ENCODE measurements around the gene CSKMT.
"Not testable (repeated sequence)": the region's sequence is repeated elsewhere in the genome, so short reads cannot be mapped to it uniquely, and the experiment has no call there.

Gene CSKMT

GRCh38 chr11:62675415-62675814 is 10.3 kb downstream of the CSKMT start:
- not testable (repeated sequence) for H3K27ac ChIP-seq (replicated peaks; ENCODE audit: low read length); H3K4me2 ChIP-seq (ENCODE audit: insufficient read depth, low read length, poor library complexity, severe bottlenecking); H3K9me3 ChIP-seq (replicated peaks in 1 of 2; ENCODE audit: control insufficient read depth in 2 of 2, insufficient read depth in 1 of 2, low read depth in 1 of 2, low read length in 2 of 2); H3K27me3 ChIP-seq (ENCODE audit: control insufficient read depth in 3 of 3, insufficient read depth in 3 of 3, low read depth in 1 of 3, low read length in 3 of 3); H4K91ac ChIP-seq (ENCODE audit: low read depth, low read length, poor library complexity); H2BK5ac ChIP-seq (ENCODE audit: low read length); H3K79me1 ChIP-seq (ENCODE audit: low read depth, low read length); H2BK120ac ChIP-seq (ENCODE audit: low read depth, low read length); H3K4me3 ChIP-seq (ENCODE audit: low read length in 2 of 2); H2AFZ ChIP-seq (ENCODE audit: low read length); H3K18ac ChIP-seq (ENCODE audit: low read length); H3K9ac ChIP-seq (ENCODE audit: low read depth, low read length, poor library complexity); H2BK15ac ChIP-seq (ENCODE audit: low read length); H4K8ac ChIP-seq (ENCODE audit: low read depth, low read length); H3K23ac ChIP-seq (ENCODE audit: low read depth, low read length, poor library complexity); DNase-seq (ENCODE audit: low spot score); H3K4ac ChIP-seq (ENCODE audit: low read length); H2BK12ac ChIP-seq (ENCODE audit: low read length); H3K14ac ChIP-seq (ENCODE audit: low read length); H2AK5ac ChIP-seq (ENCODE audit: low read depth, low read length)
- Histone ChIP-seq H3K36me3 (replicated peaks in 1 of 2; ENCODE audit: control insufficient read depth in 2 of 2, insufficient read depth in 2 of 2, low read length in 2 of 2) (peaks cover 18 to 50% of the 10 kb centered on the region in 2 donors), H3K4me1 (ENCODE audit: control insufficient read depth in 2 of 2, insufficient read depth in 1 of 2, low read depth in 1 of 2, low read length in 2 of 2) (peaks cover 4 to 11% of the 10 kb centered on the region in 2 donors)
- WGBS, 2 donors (ENCODE audit: extremely low coverage in 2 of 2, insufficient read length in 2 of 2, insufficient replicate concordance in 1 of 2): no CpG with 5 or more reads among the region's 10 CpGs

DNA sequence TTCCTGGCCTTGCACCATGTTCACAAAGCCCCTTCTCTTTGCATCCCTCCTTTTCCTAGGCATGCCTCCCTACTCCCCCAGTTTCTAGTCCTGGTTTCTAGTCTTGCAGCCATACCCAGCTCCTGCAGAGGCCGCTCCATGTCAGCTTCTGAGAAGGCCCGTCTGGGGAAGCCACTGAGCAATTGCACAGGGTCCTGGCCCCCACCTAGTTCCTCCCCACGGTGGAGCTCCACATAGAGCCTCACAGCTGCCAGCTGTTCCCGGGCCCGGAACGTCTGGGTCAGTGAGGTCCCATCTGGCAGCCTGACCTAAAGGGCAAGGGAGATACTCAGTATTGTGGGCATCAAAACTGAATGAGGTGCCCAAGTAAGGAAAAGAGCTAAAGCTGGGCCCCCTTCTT is 11.6 kb downstream of the CSKMT start:
- Histone ChIP-seq H3K4ac (ENCODE audit: low read length) (no peak overlapping the region), H3K4me2 (ENCODE audit: insufficient read depth, low read length, poor library complexity, severe bottlenecking) (no peak overlapping the region), H2BK15ac (ENCODE audit: low read length) (no peak overlapping the region), H3K36me3 (replicated peaks in 1 of 2; ENCODE audit: control insufficient read depth in 2 of 2, insufficient read depth in 2 of 2, low read length in 2 of 2) (peaks cover 18 to 50% of the 10 kb centered on the region in 2 donors), H3K9ac (ENCODE audit: low read depth, low read length, poor library complexity) (no peak overlapping the region), H4K8ac (ENCODE audit: low read depth, low read length) (no peak overlapping the region), H3K9me3 (replicated peaks in 1 of 2; ENCODE audit: control insufficient read depth in 2 of 2, insufficient read depth in 1 of 2, low read depth in 1 of 2, low read length in 2 of 2) (no peaks in the 10 kb centered on the region), H3K4me1 (ENCODE audit: control insufficient read depth in 2 of 2, insufficient read depth in 1 of 2, low read depth in 1 of 2, low read length in 2 of 2) (peaks cover 4 to 11% of the 10 kb centered on the region in 2 donors), H3K27me3 (ENCODE audit: control insufficient read depth in 3 of 3, insufficient read depth in 3 of 3, low read depth in 1 of 3, low read length in 3 of 3) (no peaks in the 10 kb centered on the region), H3K23ac (ENCODE audit: low read depth, low read length, poor library complexity) (no peak overlapping the region), H2BK5ac (ENCODE audit: low read length) (no peak overlapping the region), H3K27ac (replicated peaks; ENCODE audit: low read length) (no peak overlapping the region), H2BK12ac (ENCODE audit: low read length) (no peak overlapping the region), H2AFZ (ENCODE audit: low read length) (no peak overlapping the region), H2AK5ac (ENCODE audit: low read depth, low read length) (no peak overlapping the region), H2BK120ac (ENCODE audit: low read depth, low read length) (no peak overlapping the region), H3K18ac (ENCODE audit: low read length) (no peak overlapping the region), H4K91ac (ENCODE audit: low read depth, low read length, poor library complexity) (peak overlapping the region; percentile 64), H3K79me1 (ENCODE audit: low read depth, low read length) (peaks cover 9% of the 10 kb centered on the region), H3K14ac (ENCODE audit: low read length) (no peak overlapping the region), H3K4me3 (ENCODE audit: low read length in 2 of 2) (no peak overlapping the region)
- no peak for DNase-seq (ENCODE audit: low spot score)
- no CpG with 5 or more reads among the region's 6 CpGs for WGBS, 2 donors (ENCODE audit: extremely low coverage in 2 of 2, insufficient read length in 2 of 2, insufficient replicate concordance in 1 of 2)

GRCh38 chr11:62677156-62677555 is 12.0 kb downstream of the CSKMT start:
- no peak overlapping the region for H3K23ac ChIP-seq (ENCODE audit: low read depth, low read length, poor library complexity)
- H3K9ac ChIP-seq (ENCODE audit: low read depth, low read length, poor library complexity): no peak overlapping the region
- H4K8ac ChIP-seq (ENCODE audit: low read depth, low read length): no peak overlapping the region
- H3K4ac ChIP-seq (ENCODE audit: low read length): no peak overlapping the region
- no peak overlapping the region for H2BK5ac ChIP-seq (ENCODE audit: low read length)
- H3K36me3 ChIP-seq (replicated peaks in 1 of 2; ENCODE audit: control insufficient read depth in 2 of 2, insufficient read depth in 2 of 2, low read length in 2 of 2): peaks cover 18 to 50% of the 10 kb centered on the region in 2 donors
- no CpG with 5 or more reads among the region's 6 CpGs for WGBS, 2 donors (ENCODE audit: extremely low coverage in 2 of 2, insufficient read length in 2 of 2, insufficient replicate concordance in 1 of 2)
- H2BK15ac ChIP-seq (ENCODE audit: low read length): no peak overlapping the region
- no peaks in the 10 kb centered on the region for H3K27me3 ChIP-seq (ENCODE audit: control insufficient read depth in 3 of 3, insufficient read depth in 3 of 3, low read depth in 1 of 3, low read length in 3 of 3)
- H3K27ac ChIP-seq (replicated peaks; ENCODE audit: low read length): no peak overlapping the region
- no peak overlapping the region for H2BK120ac ChIP-seq (ENCODE audit: low read depth, low read length)
- H2AFZ ChIP-seq (ENCODE audit: low read length): no peak overlapping the region
- H2AK5ac ChIP-seq (ENCODE audit: low read depth, low read length): no peak overlapping the region
- no peak overlapping the region for H3K18ac ChIP-seq (ENCODE audit: low read length)
- peaks cover 4 to 11% of the 10 kb centered on the region in 2 donors for H3K4me1 ChIP-seq (ENCODE audit: control insufficient read depth in 2 of 2, insufficient read depth in 1 of 2, low read depth in 1 of 2, low read length in 2 of 2)
- no peak overlapping the region for H4K91ac ChIP-seq (ENCODE audit: low read depth, low read length, poor library complexity)
- H3K79me1 ChIP-seq (ENCODE audit: low read depth, low read length): peaks cover 6% of the 10 kb centered on the region
- H3K4me2 ChIP-seq (ENCODE audit: insufficient read depth, low read length, poor library complexity, severe bottlenecking): no peak overlapping the region
- no peak for DNase-seq (ENCODE audit: low spot score)
- no peak overlapping the region for H2BK12ac ChIP-seq (ENCODE audit: low read length)
- H3K9me3 ChIP-seq (replicated peaks in 1 of 2; ENCODE audit: control insufficient read depth in 2 of 2, insufficient read depth in 1 of 2, low read depth in 1 of 2, low read length in 2 of 2): no peaks in the 10 kb centered on the region
- H3K14ac ChIP-seq (ENCODE audit: low read length): no peak overlapping the region
- peak overlapping the region in 1 of 2 donors; percentile 91 for H3K4me3 ChIP-seq (ENCODE audit: low read length in 2 of 2)

GRCh38 chr11:62677714-62678113 is 12.6 kb downstream of the CSKMT start:
- peaks cover 18 to 49% of the 10 kb centered on the region in 2 donors for H3K36me3 ChIP-seq (replicated peaks in 1 of 2; ENCODE audit: control insufficient read depth in 2 of 2, insufficient read depth in 2 of 2, low read length in 2 of 2)
- no peak overlapping the region for H2BK120ac ChIP-seq (ENCODE audit: low read depth, low read length)
- H3K4ac ChIP-seq (ENCODE audit: low read length): no peak overlapping the region
- H3K9ac ChIP-seq (ENCODE audit: low read depth, low read length, poor library complexity): no peak overlapping the region
- H3K18ac ChIP-seq (ENCODE audit: low read length): no peak overlapping the region
- no peak overlapping the region for H2AFZ ChIP-seq (ENCODE audit: low read length)
- DNase-seq (ENCODE audit: low spot score): no peak
- H3K4me3 ChIP-seq (ENCODE audit: low read length in 2 of 2): peak overlapping the region in 1 of 2 donors; percentile 91
- WGBS, 2 donors (ENCODE audit: extremely low coverage in 2 of 2, insufficient read length in 2 of 2, insufficient replicate concordance in 1 of 2): no CpG with 5 or more reads among the region's 15 CpGs
- no peak overlapping the region for H3K23ac ChIP-seq (ENCODE audit: low read depth, low read length, poor library complexity)
- H3K14ac ChIP-seq (ENCODE audit: low read length): no peak overlapping the region
- H2AK5ac ChIP-seq (ENCODE audit: low read depth, low read length): no peak overlapping the region
- H2BK5ac ChIP-seq (ENCODE audit: low read length): no peak overlapping the region
- H3K9me3 ChIP-seq (replicated peaks in 1 of 2; ENCODE audit: control insufficient read depth in 2 of 2, insufficient read depth in 1 of 2, low read depth in 1 of 2, low read length in 2 of 2): no peaks in the 10 kb centered on the region
- no peak overlapping the region for H2BK12ac ChIP-seq (ENCODE audit: low read length)
- H3K4me1 ChIP-seq (ENCODE audit: control insufficient read depth in 2 of 2, insufficient read depth in 1 of 2, low read depth in 1 of 2, low read length in 2 of 2): peaks cover 4 to 11% of the 10 kb centered on the region in 2 donors
- H3K27ac ChIP-seq (replicated peaks; ENCODE audit: low read length): no peak overlapping the region
- no peak overlapping the region for H3K4me2 ChIP-seq (ENCODE audit: insufficient read depth, low read length, poor library complexity, severe bottlenecking)
- H2BK15ac ChIP-seq (ENCODE audit: low read length): no peak overlapping the region
- H4K91ac ChIP-seq (ENCODE audit: low read depth, low read length, poor library complexity): no peak overlapping the region
- no peak overlapping the region for H4K8ac ChIP-seq (ENCODE audit: low read depth, low read length)
- H3K27me3 ChIP-seq (ENCODE audit: control insufficient read depth in 3 of 3, insufficient read depth in 3 of 3, low read depth in 1 of 3, low read length in 3 of 3): no peaks in the 10 kb centered on the region
- peaks cover 6% of the 10 kb centered on the region for H3K79me1 ChIP-seq (ENCODE audit: low read depth, low read length)

Measured in neuronal stem cell (in vitro differentiated cells).